NCI-H1436 (cell line): ENCODE data around the gene POU2F3.

Source experiments
- DNase-seq: peaks from one replicate; lab custom pipeline; 2025; lab: John Stamatoyannopoulos, UW

POU2F3 gene

DNA sequence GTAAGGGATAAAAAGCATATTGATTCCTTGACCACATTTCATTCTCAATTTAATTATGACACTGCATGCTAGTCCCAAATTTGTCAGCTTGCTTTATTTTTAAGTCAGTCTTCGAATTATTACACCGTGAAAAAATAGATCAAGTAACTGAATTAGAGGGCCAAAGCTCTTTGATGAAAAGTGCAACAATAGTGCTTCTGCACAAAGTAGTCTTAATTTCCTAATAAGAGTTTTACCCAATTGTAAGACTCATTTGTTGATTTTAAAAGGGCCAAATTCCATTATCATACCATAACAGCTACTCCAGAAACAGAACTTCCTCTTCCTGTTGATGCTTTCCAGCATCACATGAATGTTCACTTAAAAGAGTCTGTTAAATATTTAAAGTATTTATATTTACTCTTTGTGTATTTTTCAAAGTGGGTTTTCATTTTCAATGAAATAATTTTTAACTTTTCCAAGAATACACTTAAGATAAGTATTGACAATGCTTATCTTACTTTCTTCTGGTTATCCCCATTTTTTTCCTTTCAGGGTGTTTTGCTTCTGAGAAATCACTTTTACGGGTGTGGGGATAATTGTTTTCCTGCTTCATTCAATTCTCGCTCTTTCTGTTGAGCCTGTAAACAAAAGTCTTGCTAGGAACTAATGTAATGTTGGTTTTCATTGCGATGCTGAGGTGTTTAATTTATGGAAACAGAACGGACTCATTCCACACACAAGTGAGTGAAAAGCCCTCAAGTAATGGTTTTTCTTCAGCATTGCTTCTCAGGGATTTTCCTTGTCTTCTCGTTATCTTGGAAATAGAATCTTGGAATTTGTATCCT, 98.4 kb downstream of the POU2F3 start:
- no peak for DNase-seq

- no peak for DNase-seq
These were observed 99.5 kb downstream of the POU2F3 start for GRCh38 chr11:120339394-120339890.

DNA sequence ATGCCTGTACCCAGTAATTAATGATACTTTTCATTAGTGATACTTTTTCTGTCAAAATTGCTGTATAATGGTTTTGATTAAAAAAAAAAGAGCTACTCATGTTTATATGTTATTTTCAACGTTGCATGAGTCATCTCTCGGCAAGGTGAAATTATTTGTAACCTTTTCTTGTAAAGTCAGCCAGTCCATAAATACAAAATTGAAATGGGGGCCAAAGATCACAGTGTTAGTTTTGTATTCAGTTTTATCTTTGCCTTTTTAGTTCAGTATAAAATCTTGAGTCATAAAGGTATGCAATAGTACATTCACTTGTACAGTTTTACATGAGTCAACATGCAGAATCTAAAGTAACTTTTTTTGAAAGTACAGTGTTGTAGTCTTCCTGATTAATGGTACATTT, 100.6 kb downstream of the POU2F3 start:
- no peak for DNase-seq

DNA sequence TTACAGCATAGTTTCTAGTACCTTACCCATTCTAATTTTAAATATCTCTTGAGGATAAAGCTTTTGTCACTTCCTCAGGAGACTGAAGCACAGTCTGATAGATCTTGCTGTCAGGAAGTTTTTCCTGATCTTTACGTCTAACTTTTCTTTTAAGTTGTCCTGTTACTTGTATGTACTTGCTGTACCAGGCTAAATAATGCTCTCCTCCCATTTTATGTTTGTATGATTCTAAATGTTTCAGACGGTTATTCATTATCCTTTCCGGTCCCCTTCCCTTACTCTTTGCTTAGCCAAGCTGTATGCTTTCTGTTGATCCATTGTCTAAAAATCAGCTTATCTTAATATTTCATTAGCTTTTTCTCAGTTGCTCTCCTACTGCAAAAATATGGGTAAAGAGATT, 102.3 kb downstream of the POU2F3 start:
- DNase-seq: no peak

- no peak for DNase-seq
These were observed 102.7 kb downstream of the POU2F3 start for GRCh38 chr11:120342678-120343077.

- DNase-seq: no peak
These were observed 103.5 kb downstream of the POU2F3 start for GRCh38 chr11:120343429-120343828.

GRCh38 chr11:120344302-120345004, 104.5 kb downstream of the POU2F3 start:
- no peak for DNase-seq

DNA sequence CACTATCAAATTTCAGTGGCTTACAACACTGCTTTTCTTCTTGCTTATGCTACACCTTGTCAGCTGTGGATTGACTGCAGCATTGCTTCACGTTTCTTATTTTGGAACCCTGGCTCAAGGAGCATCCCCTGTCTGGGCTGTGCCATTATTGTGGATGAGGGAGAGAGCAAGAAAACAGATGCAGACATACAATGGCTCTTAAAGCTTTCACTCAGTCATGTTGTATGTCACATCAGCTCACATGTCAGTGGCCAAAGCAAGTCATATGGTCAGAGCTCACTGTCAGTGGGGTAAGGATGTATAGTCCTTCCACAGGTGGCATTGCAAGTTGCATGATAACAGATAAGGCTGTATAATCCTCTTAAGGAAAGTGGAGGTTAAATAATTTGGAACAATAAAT, 106.3 kb downstream of the POU2F3 start:
- no peak for DNase-seq

GRCh38 chr11:120350637-120351036, 110.7 kb downstream of the POU2F3 start:
- DNase-seq: no peak

DNA sequence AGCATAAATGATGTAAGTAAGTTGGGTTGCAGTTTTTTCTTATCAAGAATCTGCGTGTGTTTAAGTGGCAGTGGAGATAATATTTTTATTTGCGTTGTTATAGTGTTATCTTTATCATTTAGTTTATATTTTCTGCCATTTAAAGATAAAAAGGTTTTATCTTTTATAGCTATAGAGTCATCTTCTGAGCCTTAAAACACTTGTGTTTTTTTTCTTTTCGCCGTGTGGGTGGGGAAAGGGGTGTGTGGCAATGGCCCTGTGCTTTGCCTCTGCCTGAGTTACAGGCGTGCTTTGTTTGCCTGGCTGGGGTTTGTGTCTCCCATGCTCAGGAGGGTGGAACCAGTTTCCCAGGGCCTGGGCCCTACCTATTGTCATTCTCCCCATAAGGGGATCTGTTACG, 112.5 kb downstream of the POU2F3 start:
- DNase-seq: no peak

DNA sequence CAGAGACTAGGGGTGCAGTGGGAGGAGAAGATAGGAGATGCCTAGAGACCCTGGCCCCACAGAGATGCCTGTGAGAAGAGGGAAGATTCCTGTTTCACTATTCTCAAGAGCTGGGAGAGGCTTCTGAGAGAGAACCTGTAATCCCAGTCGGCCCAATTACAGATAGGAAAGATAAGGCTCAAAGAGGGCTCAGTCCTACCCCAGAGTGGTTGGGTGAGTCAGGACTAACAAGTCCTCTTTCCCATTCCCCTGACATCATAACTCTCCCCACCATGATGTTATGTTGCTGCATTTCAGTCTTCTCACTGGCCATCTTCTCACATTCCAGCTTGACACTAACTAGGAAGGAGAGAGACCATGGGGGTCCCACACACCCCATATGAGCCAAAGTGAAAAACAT, 114.1 kb downstream of the POU2F3 start:
- DNase-seq: no peak

GRCh38 chr11:120354779-120355178, 114.8 kb downstream of the POU2F3 start:
- DNase-seq: no peak

GRCh38 chr11:120357620-120358019, 117.7 kb downstream of the POU2F3 start:
- DNase-seq: no peak

- no peak for DNase-seq
These were observed 118.8 kb downstream of the POU2F3 start for GRCh38 chr11:120358729-120359128.

- no peak for DNase-seq
These were observed 123.5 kb downstream of the POU2F3 start for GRCh38 chr11:120363436-120363835.

DNA sequence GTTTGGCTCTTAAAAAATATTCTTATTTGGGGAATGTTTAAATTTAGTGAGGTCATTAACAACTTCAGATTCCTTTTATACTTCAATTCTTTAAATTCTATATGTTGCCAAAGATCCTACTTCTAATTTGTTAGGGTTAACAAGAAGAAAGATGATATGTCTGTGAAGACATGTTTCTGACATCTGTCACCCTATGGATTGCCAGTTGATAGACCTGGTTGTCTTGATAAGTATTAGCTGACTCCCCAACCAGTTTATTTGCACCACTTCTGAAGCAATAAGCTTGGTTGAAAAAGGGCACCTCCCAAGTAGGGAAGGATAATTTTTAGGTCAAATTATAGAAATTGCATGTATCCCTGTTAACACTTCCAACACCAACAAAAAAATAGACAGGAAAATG, 125.6 kb downstream of the POU2F3 start:
- no peak for DNase-seq
